K562 (cell line): ENCODE results near the gene CES1. TPM values are rescaled to one million over a fixed set of nuclear protein-coding genes. Genes with fewer than 3 reads are reported as not detected.

Source experiments
- ATAC-seq: fragments of 200-7000 bp; cut with Tn5 transposase; 3 replicates; pipeline ENCODE4 v1.9.1; 2020; ENCODE audit warnings: moderate library complexity
- BruUV-seq: library from RNA; stranded (reverse); fragments of 400-500 nt; replicated peaks from 2 replicates; lab custom pipeline; 2021; lab: Mats Ljungman, UMichigan
- CTCF ChIA-PET: fragments of 300-600 bp; formaldehyde crosslinking; extraction: SDS; loops from one replicate; lab custom pipeline; 2021; ENCODE audit warnings: low intra/inter-chr PET ratio; lab: Yijun Ruan, JAX
- POLR2A ChIA-PET: fragments of 300-600, 350-650 bp; sonication (Branson Sonifier 250); formaldehyde crosslinking; extraction: SDS; loops from one replicate; lab custom pipeline; 2021; ENCODE audit warnings: antibody characterized with exemption, inconsistent platforms; lab: Yijun Ruan, JAX
- DNase-seq, 4 experiments: peaks; one replicate each; pipeline versions ENCODE4 v3.0.0 to v3.0.0-alpha.2; 2011 to 2018; ENCODE audit warnings: low spot score in 3 of 4, mixed read lengths in 3 of 4; ENCODE audit errors: extremely low read depth in 1 of 4
- FAIRE-seq: peaks from 2 replicates; lab custom pipeline; 2011; peaks lifted over from hg19 to GRCh38; lab: Jason Lieb, UNC
- H2AFZ ChIP-seq: 2 replicates; pipeline ENCODE4 v1.6.0; 2011; ENCODE audit warnings: low read depth, low read length, control low read depth, inconsistent platforms
- H3K27ac ChIP-seq: fragments of 200-600 bp; 3 replicates; pipeline ENCODE4 v1.8.0; 2011; ENCODE audit warnings: low read depth, mild to moderate bottlenecking, control low read depth, inconsistent platforms, low read length, moderate library complexity, mixed read lengths; ENCODE audit errors: extremely low read depth
- H3K27me3 ChIP-seq, 2 experiments: fragments of 300-600 bp in 1 of 2; 2 replicates in 1 of 2; 3 replicates in 1 of 2; pipeline versions ENCODE4 v1.6.0 to v1.8.0; 2011; ENCODE audit warnings: inconsistent platforms in 2 of 2, low read length in 2 of 2, mild to moderate bottlenecking in 1 of 2, mixed read lengths in 1 of 2, moderate library complexity in 1 of 2; ENCODE audit not compliant: control insufficient read depth in 2 of 2, insufficient read depth in 2 of 2
- H3K36me3 ChIP-seq: fragments of 300-600 bp; 3 replicates; pipeline ENCODE4 v1.8.0; 2011; ENCODE audit warnings: mild to moderate bottlenecking, low read length, inconsistent platforms; ENCODE audit not compliant: control insufficient read depth, insufficient read depth
- H3K4me1 ChIP-seq, 2 experiments: fragments of 200-600 bp in 1 of 2; replicated peaks in 1 of 2; 2 replicates in 1 of 2; 3 replicates in 1 of 2; pipeline versions ENCODE4 v1.5.1 to v1.8.0; 2011; ENCODE audit warnings: inconsistent platforms in 2 of 2, low read length in 2 of 2, mild to moderate bottlenecking in 1 of 2, mixed read lengths in 1 of 2, moderate library complexity in 1 of 2; ENCODE audit not compliant: control insufficient read depth in 2 of 2, insufficient read depth in 2 of 2
- H3K4me2 ChIP-seq: 2 replicates; pipeline ENCODE4 v1.6.1; 2011; ENCODE audit warnings: low read length, control low read depth, inconsistent platforms, mixed read lengths; ENCODE audit not compliant: insufficient read depth
- H3K4me3 ChIP-seq: fragments of 200-600 bp; sonication (generic), shearing (Covaris generic); 2 replicates; pipeline ENCODE4 v1.5.1; 2016; ENCODE audit warnings: control low read depth, inconsistent platforms
- H3K79me2 ChIP-seq: fragments of 200-600 bp; 3 replicates; pipeline ENCODE4 v1.8.0; 2011; ENCODE audit warnings: low read length, inconsistent platforms; ENCODE audit not compliant: control insufficient read depth, insufficient read depth
- H3K9ac ChIP-seq, 2 experiments: 2 replicates each; pipeline versions ENCODE4 v1.6.0 to v1.6.1; 2011; ENCODE audit warnings: low read depth in 2 of 2, low read length in 2 of 2, control low read depth in 1 of 2, inconsistent platforms in 1 of 2, mild to moderate bottlenecking in 1 of 2, mixed read lengths in 1 of 2; ENCODE audit not compliant: insufficient read depth in 1 of 2
- H3K9me1 ChIP-seq: one replicate; pipeline ENCODE4 v1.6.0; 2011; ENCODE audit warnings: inconsistent platforms, mild to moderate bottlenecking, low read length, moderate library complexity; ENCODE audit not compliant: control insufficient read depth, insufficient read depth
- H3K9me3 ChIP-seq: replicated peaks from 2 replicates; pipeline ENCODE4 v1.5.1; 2011; ENCODE audit warnings: low read depth, low read length, inconsistent platforms; ENCODE audit not compliant: control insufficient read depth, insufficient read depth
- H4K20me1 ChIP-seq: replicated peaks from 2 replicates; pipeline ENCODE4 v1.6.1; 2011; ENCODE audit warnings: low read length, inconsistent platforms, mixed read lengths; ENCODE audit not compliant: control insufficient read depth, insufficient read depth
- ARHGAP35 ChIP-seq: fragments of 450-650 bp; IDR thresholded peaks from 2 replicates; pipeline ENCODE4 v1.6.1; 2018; ENCODE audit not compliant: partially characterized antibody
- NFIC ChIP-seq: fragments of 450-650 bp; IDR thresholded peaks from 2 replicates; pipeline ENCODE4 v1.6.1; 2017; ENCODE audit warnings: mild to moderate bottlenecking, inconsistent platforms
- NRF1 ChIP-seq, 2 experiments: fragments of 450-650 bp; IDR thresholded peaks in 1 of 2; conservative IDR thresholded peaks in 1 of 2; 2 replicates each; pipeline ENCODE4 v1.6.1; 2014; ENCODE audit warnings: mild to moderate bottlenecking in 2 of 2
- POLR3G ChIP-seq: IDR thresholded peaks from 2 replicates; pipeline ENCODE4 v1.6.1; 2011; ENCODE audit not compliant: insufficient read length, insufficient replicate concordance; ENCODE audit errors: extremely low read depth
- SETDB1 ChIP-seq: IDR thresholded peaks from one replicate; pipeline ENCODE4 v1.6.1; 2012; ENCODE audit warnings: low read length, control low read depth, inconsistent platforms
- ZNF699 ChIP-seq: fragments of 250-450 bp; sonication (Bioruptor Pico); IDR thresholded peaks from 2 replicates; pipeline ENCODE4 v1.8.0; 2021; ENCODE audit warnings: mild to moderate bottlenecking, moderate library complexity; ENCODE audit not compliant: insufficient replicate concordance
- WGBS: fragments of 100-300 bp; shearing (Covaris generic); methylation state at CpG from one replicate; pipeline ENCODE4 v1.1.6; 2016; ENCODE audit warnings: low coverage, mixed read lengths; ENCODE audit not compliant: insufficient coverage; ENCODE audit errors: missing lambda C conversion rate; 5-methylcytosine and 5-hydroxymethylcytosine counted together
- in situ Hi-C: fragments of 300-500 bp; cut with MboI; formaldehyde crosslinking; loops from 4 replicates; pipeline ENCODE4 v1.15.0; 2018; ENCODE audit warnings: inconsistent platforms, mixed read lengths
- intact Hi-C: fragments of 100-400 bp; cut with micrococcal nuclease; formaldehyde crosslinking; loops from 2 replicates; pipeline ENCODE4 v1.14.2; 2022
- polyA plus RNA-seq, 8 experiments: library from polyadenylated mRNA; depleted of rRNA in 4 of 8; stranded (reverse) in 5 of 8; unstranded in 3 of 8; fragments of >200 nt; fragmentation: Nextera tagmentation in 2 of 8; fragmentation: Illumina TruSeq in 1 of 8; extraction: Ambion mirVana in 2 of 8; extraction: Trizol in 1 of 8; gene quantifications; 2 replicates each; pipeline versions ENCODE4 v1.2.1 to v1.2.3, GENCODE V29; 2011 to 2014; ENCODE audit warnings: inconsistent platforms in 1 of 8, missing spikeins in 1 of 8
- total RNA-seq, 7 experiments: library from RNA; depleted of rRNA in 6 of 7; stranded (reverse); fragments of >200 nt in 6 of 7; fragmentation: Illumina TruSeq in 2 of 7; extraction: Trizol in 2 of 7; gene quantifications; 2 replicates each; pipeline versions ENCODE4 v1.2.1 to v1.2.3, GENCODE V29; 2011 to 2021; ENCODE audit warnings: low replicate concordance in 1 of 7

CES1 gene
- total and polyA plus RNA-seq, 9 of the 15 experiments (the other 6 are each of a cell fraction or from before 2014, with no cell fraction given) = 0.10 to 1.2 (median 0.16) TPM; not detected in 3

- H4K20me1 ChIP-seq = no peaks in the 10 kb centered on the region
- no TSS peak for BruUV-seq
- FAIRE-seq = no peak
- ChIA-PET CTCF (no interaction called here), POLR2A (no interaction called here)
- H2AFZ ChIP-seq = no peak overlapping the region
- 2% methylated on average over 4 of the region's 4 CpGs for WGBS
- no peak for TF ChIP-seq SETDB1
- H3K79me2 ChIP-seq = no peaks in the 10 kb centered on the region
- H3K4me1 ChIP-seq = no peaks in the 10 kb centered on the region
- no peak overlapping the region for H3K9ac ChIP-seq
- no peaks in the 10 kb centered on the region for H3K36me3 ChIP-seq
- no peak overlapping the region for H3K4me3 ChIP-seq
- no peak overlapping the region for H3K4me2 ChIP-seq
- no peaks in the 10 kb centered on the region for H3K9me1 ChIP-seq
- no peak for ATAC-seq
- in situ Hi-C loops = no loop called here
- H3K27ac ChIP-seq = no peak overlapping the region
- peaks cover 2 to 4% of the 10 kb centered on the region in 2 experiments; a peak in 2 of 5 replicates for H3K27me3 ChIP-seq
- DNase-seq = no peak
- intact Hi-C loops = no loop called here
- no peaks in the 10 kb centered on the region for H3K9me3 ChIP-seq
Measured at GRCh38 chr16:55775857-55776256, 57.0 kb downstream of the CES1 start.

- 1% methylated on average over 14 of the region's 14 CpGs for WGBS
- intact Hi-C loops (no loop called here), in situ Hi-C loops (no loop called here)
- POLR2A ChIA-PET = no interaction called here
- no peak overlapping the region for H3K9ac ChIP-seq
- H3K4me1 ChIP-seq = no peaks in the 10 kb centered on the region
- no peaks in the 10 kb centered on the region for H3K36me3 ChIP-seq
- peaks cover 2 to 4% of the 10 kb centered on the region in 2 experiments; a peak in 2 of 5 replicates for H3K27me3 ChIP-seq
- ATAC-seq (no peak), DNase-seq (no peak), FAIRE-seq (no peak)
- no peaks in the 10 kb centered on the region for H4K20me1 ChIP-seq
- no peaks in the 10 kb centered on the region for H3K9me1 ChIP-seq
- TF ChIP-seq POLR3G (no peak), ARHGAP35 (no peak), ZNF699 (CRISPR knock-in tag) (no peak), NFIC (peak; percentile 81), NRF1 (conservative IDR thresholded peaks at IDR 0.05 in 1 of 2, IDR thresholded peaks at IDR 0.05 in 1 of 2) (peak; percentile 54 to 66)
- H3K27ac ChIP-seq = no peak overlapping the region
- no TSS peak for BruUV-seq
- CTCF ChIA-PET = no interaction called here
- H3K4me2 ChIP-seq = no peak overlapping the region
- H2AFZ ChIP-seq = no peak overlapping the region
- no peak overlapping the region for H3K4me3 ChIP-seq
- no peaks in the 10 kb centered on the region for H3K79me2 ChIP-seq
- no peaks in the 10 kb centered on the region for H3K9me3 ChIP-seq
Measured at GRCh38 chr16:55773859-55774549, 58.9 kb downstream of the CES1 start.
